WTC11 (cell line): ENCODE data around the gene DYDC1. TPM values are rescaled to one million over a fixed set of nuclear protein-coding genes. Genes with fewer than 3 reads are reported as not detected.
"Not testable (repeated sequence)": the region's sequence is repeated elsewhere in the genome, so short reads cannot be mapped to it uniquely, and the experiment has no call there.

Experiments used
- ATAC-seq: fragments of 200-7000 bp; cut with Tn5 transposase; 2 replicates; pipeline ENCODE4 v1.10.0; 2021; ENCODE audit warnings: mild to moderate bottlenecking, moderate library complexity
- CTCF ChIA-PET: fragments of 300-600 bp; sonication (Branson Sonifier 250); formaldehyde crosslinking; loops from one replicate; lab custom pipeline; 2021; ENCODE audit warnings: antibody characterized with exemption; lab: Charles Lee
- POLR2A ChIA-PET: fragments of 350-600 bp; sonication (Branson Sonifier 250); formaldehyde crosslinking; loops from one replicate; lab custom pipeline; 2021; ENCODE audit warnings: antibody characterized with exemption; lab: Charles Lee
- DNase-seq: peaks from one replicate; pipeline ENCODE4 v3.0.0; 2021; ENCODE audit warnings: low spot score
- H3K27ac Mint-ChIP-seq: 2 replicates; pipeline ENCODE4 v1.8.0; 2021; ENCODE audit warnings: mixed read lengths
- H3K27me3 Mint-ChIP-seq: 2 replicates; pipeline ENCODE4 v1.8.0; 2021; ENCODE audit warnings: low read depth, mild to moderate bottlenecking, moderate library complexity, mixed read lengths
- H3K36me3 Mint-ChIP-seq: 2 replicates; pipeline ENCODE4 v1.8.0; 2021; ENCODE audit warnings: mixed read lengths
- H3K4me1 Mint-ChIP-seq: 2 replicates; pipeline ENCODE4 v1.8.0; 2022; ENCODE audit warnings: mixed read lengths
- H3K4me3 Mint-ChIP-seq: 2 replicates; pipeline ENCODE4 v1.8.0; 2021; ENCODE audit warnings: mild to moderate bottlenecking, moderate library complexity, mixed read lengths
- H3K9me3 Mint-ChIP-seq: 2 replicates; pipeline ENCODE4 v1.8.0; 2021; ENCODE audit warnings: mixed read lengths
- CREB1 ChIP-seq: sonication (generic); formaldehyde crosslinking; IDR thresholded peaks from 2 replicates; pipeline ENCODE4 v1.8.0; 2023; ENCODE audit warnings: mild to moderate bottlenecking, missing genetic modification reagents
- CREM ChIP-seq: sonication (generic); formaldehyde crosslinking; IDR thresholded peaks from 2 replicates; pipeline ENCODE4 v1.8.1; 2022; ENCODE audit warnings: mild to moderate bottlenecking, missing genetic modification reagents, moderate library complexity
- E2F5 ChIP-seq: sonication (generic); formaldehyde crosslinking; IDR thresholded peaks from 2 replicates; pipeline ENCODE4 v1.8.1; 2022; ENCODE audit warnings: mild to moderate bottlenecking, moderate library complexity, missing genetic modification reagents
- ELF4 ChIP-seq: sonication (generic); formaldehyde crosslinking; IDR thresholded peaks from 2 replicates; pipeline ENCODE4 v1.8.1; 2022; ENCODE audit warnings: low read depth, mild to moderate bottlenecking, moderate library complexity, missing genetic modification reagents
- GABPB1 ChIP-seq: sonication (generic); formaldehyde crosslinking; IDR thresholded peaks from 2 replicates; pipeline ENCODE4 v1.8.1; 2023; ENCODE audit warnings: mild to moderate bottlenecking, missing genetic modification reagents
- HMGXB4 ChIP-seq: sonication (generic); formaldehyde crosslinking; IDR thresholded peaks from 2 replicates; pipeline ENCODE4 v1.8.1; 2023; ENCODE audit warnings: mild to moderate bottlenecking, moderate library complexity, missing genetic modification reagents
- IRF2 ChIP-seq: sonication (generic); formaldehyde crosslinking; IDR thresholded peaks from 2 replicates; pipeline ENCODE4 v1.8.0; 2022; ENCODE audit warnings: low read depth, missing genetic modification reagents, borderline replicate concordance
- NR1H2 ChIP-seq: sonication (generic); formaldehyde crosslinking; IDR thresholded peaks from 2 replicates; pipeline ENCODE4 v1.9.0; 2021; ENCODE audit warnings: mild to moderate bottlenecking, moderate library complexity, missing genetic modification reagents
- RELA ChIP-seq: sonication (generic); formaldehyde crosslinking; IDR thresholded peaks from 2 replicates; pipeline ENCODE4 v1.8.1; 2022; ENCODE audit warnings: missing genetic modification reagents, mild to moderate bottlenecking, borderline replicate concordance
- RORB ChIP-seq: fragments of 250-450 bp; sonication (Bioruptor Pico); IDR thresholded peaks from 2 replicates; pipeline ENCODE4 v1.9.0; 2021; ENCODE audit warnings: mild to moderate bottlenecking
- SMAD3 ChIP-seq: sonication (generic); formaldehyde crosslinking; IDR thresholded peaks from 2 replicates; pipeline ENCODE4 v1.8.0; 2022; ENCODE audit warnings: missing genetic modification reagents, mild to moderate bottlenecking, borderline replicate concordance
- ZBTB21 ChIP-seq: sonication (generic); formaldehyde crosslinking; IDR thresholded peaks from 2 replicates; pipeline ENCODE4 v1.8.1; 2023; ENCODE audit warnings: mild to moderate bottlenecking, missing genetic modification reagents, borderline replicate concordance
- ZMAT4 ChIP-seq: fragments of 250-450 bp; sonication (Bioruptor Pico); IDR thresholded peaks from 2 replicates; pipeline ENCODE4 v1.9.0; 2021; ENCODE audit warnings: mild to moderate bottlenecking
- ZNF121 ChIP-seq: sonication (generic); formaldehyde crosslinking; IDR thresholded peaks from 2 replicates; pipeline ENCODE4 v1.8.0; 2023; ENCODE audit warnings: missing genetic modification reagents
- ZNF423 ChIP-seq: fragments of 250-450 bp; sonication (Bioruptor Pico); IDR thresholded peaks from 2 replicates; pipeline ENCODE4 v2.1.2; 2022; ENCODE audit warnings: mild to moderate bottlenecking, moderate library complexity
- ZNF671 ChIP-seq: fragments of 250-450 bp; sonication (Bioruptor Pico); IDR thresholded peaks from 2 replicates; pipeline ENCODE4 v1.8.0; 2021; ENCODE audit warnings: mild to moderate bottlenecking
- total RNA-seq: library from RNA; stranded (reverse); gene quantifications from 3 replicates; pipeline ENCODE4 v1.2.3, GENCODE V29; 2021
- TF ChIP-seq, protein P1 (sequence below): sonication (generic); formaldehyde crosslinking; IDR thresholded peaks from 2 replicates; pipeline ENCODE4 v1.8.1; 2022; ENCODE audit warnings: mild to moderate bottlenecking, missing genetic modification reagents, moderate library complexity, borderline replicate concordance
- TF ChIP-seq, protein P2 (sequence below): sonication (generic); formaldehyde crosslinking; IDR thresholded peaks from 2 replicates; pipeline ENCODE4 v1.8.0; 2023; ENCODE audit warnings: missing genetic modification reagents
- TF ChIP-seq, protein P3 (sequence below): fragments of 250-450 bp; sonication (Bioruptor Pico); conservative IDR thresholded peaks from 2 replicates; pipeline ENCODE4 v1.9.0; 2021; ENCODE audit warnings: mild to moderate bottlenecking
- TF ChIP-seq, protein P4 (sequence below): sonication (generic); formaldehyde crosslinking; IDR thresholded peaks from 2 replicates; pipeline ENCODE4 v1.8.0; 2022; ENCODE audit warnings: mild to moderate bottlenecking, missing genetic modification reagents

Gene DYDC1
- total RNA-seq, 1 experiment from 2014 or later: 0.52 TPM

GRCh38 chr10:80313523-80313922, 43.0 kb downstream of the DYDC1 start:
- ChIA-PET CTCF (no interaction called here), POLR2A (no interaction called here)
- DNase-seq (no peak), ATAC-seq (no peak)
- peaks cover 7% of the 10 kb centered on the region for H3K27me3 Mint-ChIP-seq
- H3K9me3 Mint-ChIP-seq: peaks cover 7% of the 10 kb centered on the region
- no peak overlapping the region for H3K4me3 Mint-ChIP-seq
- no peaks in the 10 kb centered on the region for H3K36me3 Mint-ChIP-seq
- no peak overlapping the region for H3K27ac Mint-ChIP-seq
- no peaks in the 10 kb centered on the region for H3K4me1 Mint-ChIP-seq
- TF ChIP-seq CREB1: no peak
- no peak for TF ChIP-seq ZNF423
- no peak for TF ChIP-seq IRF2 (CRISPR knock-in tag)
- no peak for TF ChIP-seq GABPB1 (CRISPR knock-in tag)
- no peak for TF ChIP-seq CREM (CRISPR knock-in tag)
- TF ChIP-seq, protein P1, sequence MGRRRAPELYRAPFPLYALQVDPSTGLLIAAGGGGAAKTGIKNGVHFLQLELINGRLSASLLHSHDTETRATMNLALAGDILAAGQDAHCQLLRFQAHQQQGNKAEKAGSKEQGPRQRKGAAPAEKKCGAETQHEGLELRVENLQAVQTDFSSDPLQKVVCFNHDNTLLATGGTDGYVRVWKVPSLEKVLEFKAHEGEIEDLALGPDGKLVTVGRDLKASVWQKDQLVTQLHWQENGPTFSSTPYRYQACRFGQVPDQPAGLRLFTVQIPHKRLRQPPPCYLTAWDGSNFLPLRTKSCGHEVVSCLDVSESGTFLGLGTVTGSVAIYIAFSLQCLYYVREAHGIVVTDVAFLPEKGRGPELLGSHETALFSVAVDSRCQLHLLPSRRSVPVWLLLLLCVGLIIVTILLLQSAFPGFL (CRISPR knock-in tag): no peak
- TF ChIP-seq HMGXB4 (CRISPR knock-in tag): no peak
- no peak for TF ChIP-seq ZNF671 (CRISPR knock-in tag)
- TF ChIP-seq ZBTB21 (CRISPR knock-in tag): no peak
- TF ChIP-seq RELA: no peak
- TF ChIP-seq, protein P2, sequence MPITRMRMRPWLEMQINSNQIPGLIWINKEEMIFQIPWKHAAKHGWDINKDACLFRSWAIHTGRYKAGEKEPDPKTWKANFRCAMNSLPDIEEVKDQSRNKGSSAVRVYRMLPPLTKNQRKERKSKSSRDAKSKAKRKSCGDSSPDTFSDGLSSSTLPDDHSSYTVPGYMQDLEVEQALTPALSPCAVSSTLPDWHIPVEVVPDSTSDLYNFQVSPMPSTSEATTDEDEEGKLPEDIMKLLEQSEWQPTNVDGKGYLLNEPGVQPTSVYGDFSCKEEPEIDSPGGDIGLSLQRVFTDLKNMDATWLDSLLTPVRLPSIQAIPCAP (CRISPR knock-in tag): no peak
- TF ChIP-seq RORB: no peak
- no peak for TF ChIP-seq ELF4 (CRISPR knock-in tag)
- TF ChIP-seq, protein P3, sequence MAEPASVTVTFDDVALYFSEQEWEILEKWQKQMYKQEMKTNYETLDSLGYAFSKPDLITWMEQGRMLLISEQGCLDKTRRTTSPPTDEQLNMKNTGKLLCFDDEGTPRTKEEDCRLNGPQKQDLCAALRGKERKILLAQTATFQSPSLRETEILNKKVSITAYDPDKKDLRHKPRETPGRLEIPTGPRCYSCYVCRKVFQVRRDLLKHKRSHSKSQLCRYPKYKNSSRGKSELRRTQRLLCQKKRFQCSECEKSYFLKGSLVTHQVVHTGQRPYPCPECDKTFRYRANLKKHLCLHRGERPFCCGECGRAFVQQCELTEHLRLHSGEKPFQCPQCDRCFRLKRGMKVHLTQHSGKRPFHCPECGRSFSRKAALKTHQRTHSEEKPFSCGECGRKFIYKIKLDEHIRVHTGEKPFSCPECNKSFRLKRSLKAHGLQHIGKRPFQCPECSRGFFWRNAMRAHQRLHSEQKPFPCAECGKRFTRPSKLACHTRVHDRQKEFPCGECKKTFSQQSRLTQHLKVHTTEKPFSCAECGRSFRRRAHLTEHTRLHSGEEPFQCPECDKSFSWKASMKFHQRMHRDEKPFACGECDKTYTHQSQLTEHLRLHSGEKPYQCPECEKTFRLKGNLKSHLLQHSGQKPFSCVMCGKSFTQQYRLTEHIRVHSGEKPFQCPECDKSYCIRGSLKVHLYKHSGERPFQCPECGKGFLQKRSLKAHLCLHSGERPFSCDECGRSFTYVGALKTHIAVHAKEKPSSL (CRISPR knock-in tag): no peak
- TF ChIP-seq ZNF121 (CRISPR knock-in tag): no peak
- TF ChIP-seq, protein P4, sequence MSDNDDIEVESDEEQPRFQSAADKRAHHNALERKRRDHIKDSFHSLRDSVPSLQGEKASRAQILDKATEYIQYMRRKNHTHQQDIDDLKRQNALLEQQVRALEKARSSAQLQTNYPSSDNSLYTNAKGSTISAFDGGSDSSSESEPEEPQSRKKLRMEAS (CRISPR knock-in tag): no peak
- no peak for TF ChIP-seq SMAD3 (CRISPR knock-in tag)
- TF ChIP-seq NR1H2 (CRISPR knock-in tag): no peak
- no peak for TF ChIP-seq E2F5
- no peak for TF ChIP-seq ZMAT4 (CRISPR knock-in tag)

- POLR2A ChIA-PET, CTCF ChIA-PET, ATAC-seq, DNase-seq, H3K27ac Mint-ChIP-seq, H3K4me3 Mint-ChIP-seq, H3K4me1 Mint-ChIP-seq: not testable (repeated sequence)
- Mint-ChIP-seq H3K9me3 (peaks cover 48% of the 10 kb centered on the region), H3K36me3 (peaks cover 17% of the 10 kb centered on the region), H3K27me3 (peaks cover 15% of the 10 kb centered on the region)
Measured at GRCh38 chr10:80305989-80306388, 50.6 kb downstream of the DYDC1 start.
